Liver (tissue), 3 donors: ENCODE results near the gene PALB2.

Experiments
- ATF3 ChIP-seq: IDR thresholded peaks from 2 replicates; pipeline ENCODE4 v1.6.1; 2016; ENCODE audit warnings: antibody characterized with exemption
- CTCF ChIP-seq: fragments of 150-350 bp; IDR thresholded peaks from 2 replicates; pipeline ENCODE4 v1.5.1; 2017; ENCODE audit warnings: improper control_type of control experiment, low read depth, low read length; ENCODE audit not compliant: missing input control
- MAX ChIP-seq: IDR thresholded peaks from 2 replicates; pipeline ENCODE4 v1.6.1; 2016; ENCODE audit warnings: antibody characterized with exemption
- REST ChIP-seq: IDR thresholded peaks from 2 replicates; pipeline ENCODE4 v1.6.1; 2016; ENCODE audit warnings: antibody characterized with exemption, mild to moderate bottlenecking
- SP1 ChIP-seq: IDR thresholded peaks from 2 replicates; pipeline ENCODE4 v1.6.1; 2018; ENCODE audit warnings: antibody characterized with exemption, mild to moderate bottlenecking
- TAF1 ChIP-seq: conservative IDR thresholded peaks from 2 replicates; pipeline ENCODE4 v1.6.1; 2016; ENCODE audit warnings: antibody characterized with exemption, mild to moderate bottlenecking
- donor health status: healthy.
- donor health status: healthy.

- TF ChIP-seq CTCF (no peak), REST (no peak), SP1 (no peak), MAX (no peak), ATF3 (no peak), TAF1 (no peak)
Observed at GRCh38 chr16:23682181-23682580, 41.1 kb upstream of the PALB2 start.
